Prostate gland (tissue), 2 donors: ENCODE results near the gene HSPA9. TPM values are rescaled to one million over a fixed set of nuclear protein-coding genes. Genes with fewer than 3 reads are reported as not detected.

Source experiments
- DNase-seq: peaks from one replicate; pipeline ENCODE4 v3.0.0-alpha.2; 2019; ENCODE audit warnings: low spot score
- H3K27ac ChIP-seq, 2 donors: fragments of 200-600 bp; sonication (generic); 2 replicates each; pipeline ENCODE4 v1.5.1; 2017 to 2019
- H3K27me3 ChIP-seq: fragments of 200-600 bp; sonication (generic); replicated peaks from 2 replicates; pipeline ENCODE4 v1.5.1; 2019; ENCODE audit not compliant: insufficient read depth
- H3K36me3 ChIP-seq, 2 donors: fragments of 200-600 bp; sonication (generic); 1 replicate in 1 of 2; 2 replicates in 1 of 2; pipeline versions ENCODE4 v1.5.1 to v1.8.1; 2017 to 2019
- H3K4me1 ChIP-seq: fragments of 200-600 bp; sonication (generic); replicated peaks from 2 replicates; pipeline ENCODE4 v1.5.1; 2019
- H3K4me3 ChIP-seq, 2 donors: fragments of 200-600 bp; sonication (generic); 2 replicates each; pipeline ENCODE4 v1.5.1; 2017 to 2019
- H3K9me3 ChIP-seq: fragments of 200-600 bp; sonication (generic); 2 replicates; pipeline ENCODE4 v1.5.1; 2017
- CTCF ChIP-seq, 4 experiments: fragments of 200-600 bp in 2 of 4; fragments of 450-650 bp in 2 of 4; sonication (generic) in 2 of 4; IDR thresholded peaks; 1 replicate in 3 of 4; 2 replicates in 1 of 4; pipeline ENCODE4 v1.5.1; 2016 to 2019; ENCODE audit warnings: antibody characterized with exemption in 4 of 4, mild to moderate bottlenecking in 2 of 4, moderate library complexity in 2 of 4
- POLR2A ChIP-seq: fragments of 450-650 bp; IDR thresholded peaks from one replicate; pipeline ENCODE4 v1.6.1; 2016; ENCODE audit warnings: antibody characterized with exemption, mild to moderate bottlenecking
- POLR2AphosphoS5 ChIP-seq: sonication (generic); formaldehyde crosslinking; IDR thresholded peaks from one replicate; pipeline ENCODE4 v1.6.1; 2017; ENCODE audit warnings: antibody characterized with exemption
- WGBS: methylation state at CpG from one replicate; pipeline ENCODE4 v1.1.5; 2018; 5-methylcytosine and 5-hydroxymethylcytosine counted together
- intact Hi-C: fragments of 100-400 bp; cut with DNase I; formaldehyde crosslinking; loops from one replicate; pipeline ENCODE4 v1.14.2; 2022
- total RNA-seq, 2 donors: library from RNA; depleted of rRNA; stranded (reverse); fragments of >200 nt; gene quantifications; one replicate each; pipeline ENCODE4 v1.1.0, GENCODE V29; 2016

The HSPA9 gene
- total RNA-seq, 2 donors from 2014 or later = 273 to 331 TPM

DNA sequence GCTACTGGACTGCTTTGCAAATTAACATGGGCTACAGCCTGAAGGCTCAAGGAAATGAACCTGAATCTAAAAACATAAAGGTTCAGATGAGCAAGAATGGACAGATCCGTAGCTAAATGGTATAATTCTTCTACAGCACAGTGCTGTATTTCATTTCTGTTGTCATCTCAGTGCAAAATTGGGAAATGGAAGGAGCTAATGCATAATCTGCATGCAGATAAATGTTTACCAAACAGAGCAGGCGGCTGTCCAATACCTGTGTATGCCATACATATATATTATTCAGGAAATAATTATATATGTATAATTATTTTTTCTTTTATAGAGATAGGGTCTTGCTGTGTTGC lies 4.3 kb upstream of the HSPA9 start:
- peak overlapping the region in 1 of 2 donors; percentile 10 for H3K27ac ChIP-seq

GRCh38 chr5:138577452-138577851 lies 2.3 kb upstream of the HSPA9 start:
- H3K9me3 ChIP-seq = no peaks in the 10 kb centered on the region
- intact Hi-C loops = loop anchor here (5.0 kb wide), 1 partner anchor 685 kb away; no protein-coding TSS in a partner anchor
- DNase-seq = no peak
- 94% methylated on average over 17 of the region's 17 CpGs for WGBS
- H3K27me3 ChIP-seq = no peaks in the 10 kb centered on the region
- no peaks in the 10 kb centered on the region for H3K36me3 ChIP-seq
- TF ChIP-seq CTCF (IDR thresholded peaks at IDR 0.05) = no peak
- no peak for TF ChIP-seq POLR2AphosphoS5
- no peak for TF ChIP-seq POLR2A
- no peak overlapping the region for H3K27ac ChIP-seq
- no peaks in the 10 kb centered on the region for H3K4me1 ChIP-seq
- H3K4me3 ChIP-seq = no peak overlapping the region

More for the DNA sequence above, 4.3 kb upstream of the HSPA9 start:
- intact Hi-C loops = loop anchor here (5.0 kb wide), 1 partner anchor 683 kb away; no protein-coding TSS in a partner anchor
- no peaks in the 10 kb centered on the region for H3K36me3 ChIP-seq
- H3K4me1 ChIP-seq = peaks cover 2% of the 10 kb centered on the region
- 60% methylated on average over 2 of the region's 2 CpGs for WGBS
- no peak for DNase-seq
- TF ChIP-seq CTCF (IDR thresholded peaks at IDR 0.05) = no peak
- no peak for TF ChIP-seq POLR2AphosphoS5
- TF ChIP-seq POLR2A = no peak
- no peaks in the 10 kb centered on the region for H3K27me3 ChIP-seq
- no peak overlapping the region for H3K4me3 ChIP-seq
- no peaks in the 10 kb centered on the region for H3K9me3 ChIP-seq

DNA sequence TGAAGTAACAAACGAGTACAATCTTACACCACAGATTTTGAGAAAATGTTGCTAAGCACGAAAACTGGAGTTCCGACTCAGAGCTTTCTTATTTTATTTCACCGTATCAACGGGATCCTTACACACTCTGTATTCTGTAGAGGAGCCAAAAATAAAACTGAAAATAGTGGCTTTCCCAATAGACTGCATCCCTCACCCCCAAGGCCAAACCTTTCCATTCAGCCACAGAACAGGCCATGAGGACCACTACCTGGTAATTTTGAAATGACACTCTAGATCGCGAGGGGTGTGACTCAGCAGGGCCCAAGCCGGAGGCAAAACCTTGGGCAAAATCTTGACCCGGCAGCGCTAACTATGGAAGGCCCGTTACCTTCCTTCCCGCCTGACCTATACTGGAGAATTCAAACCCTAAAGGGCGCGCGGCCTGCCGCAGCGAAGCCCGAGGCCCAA lies 432 bp downstream of the HSPA9 start:
- H3K4me1 ChIP-seq = no peaks in the 10 kb centered on the region
- H3K27me3 ChIP-seq = no peaks in the 10 kb centered on the region
- H3K9me3 ChIP-seq = no peaks in the 10 kb centered on the region
- WGBS = under 1% methylated on average over 18 of the region's 18 CpGs
- no peak for DNase-seq
- peaks cover 0 to 15% of the 10 kb centered on the region in 2 donors for H3K36me3 ChIP-seq
- peak overlapping the region; percentile 81 to 96 for H3K4me3 ChIP-seq
- peak overlapping the region; percentile 97 to 99 for H3K27ac ChIP-seq
- intact Hi-C loops = loop anchor here (5.0 kb wide), 1 partner anchor 688 kb away; no protein-coding TSS in a partner anchor
- TF ChIP-seq CTCF (IDR thresholded peaks at IDR 0.05) = no peak
- TF ChIP-seq POLR2A = no peak
- TF ChIP-seq POLR2AphosphoS5 = no peak

DNA sequence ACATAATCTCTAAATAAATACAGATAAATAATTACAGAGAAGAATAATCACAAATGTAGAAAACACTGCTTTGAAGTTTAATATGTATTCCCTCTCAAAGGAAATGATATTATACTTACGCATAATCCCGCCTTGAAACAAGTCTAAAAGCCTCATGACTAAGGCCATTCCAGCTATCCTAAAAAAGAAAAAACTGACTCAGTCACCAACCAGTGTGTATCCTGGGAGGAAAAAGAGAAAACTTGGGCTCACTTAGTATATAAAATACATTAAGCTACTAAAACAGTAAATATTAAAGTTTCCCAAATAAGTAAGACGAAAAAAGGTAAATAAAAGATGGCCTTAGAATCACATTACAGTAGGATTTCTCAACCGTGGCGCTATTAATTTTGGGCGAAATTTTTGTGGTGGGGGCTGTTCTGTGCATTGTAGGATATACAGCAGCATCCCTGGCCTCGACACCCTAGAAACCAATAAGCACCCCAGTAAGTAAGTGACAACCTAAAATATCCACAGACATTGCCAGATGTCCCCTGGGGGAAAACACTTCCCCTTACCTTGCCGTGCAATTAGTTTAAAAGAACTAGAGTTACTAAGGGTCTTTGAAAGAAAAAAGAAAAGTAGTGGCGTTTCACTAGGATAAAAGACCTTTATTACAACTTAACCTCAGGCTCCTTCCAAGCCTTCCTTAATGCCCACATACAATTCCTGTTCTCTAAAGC lies 1.1 kb downstream of the HSPA9 start:
- H3K27me3 ChIP-seq = no peaks in the 10 kb centered on the region
- WGBS = 36% methylated on average over 9 of the region's 9 CpGs
- TF ChIP-seq CTCF (IDR thresholded peaks at IDR 0.05) = no peak
- TF ChIP-seq POLR2AphosphoS5 = no peak
- no peak for TF ChIP-seq POLR2A
- no peak for DNase-seq
- H3K4me3 ChIP-seq = peak overlapping the region; percentile 81 to 96
- peaks cover 0 to 17% of the 10 kb centered on the region in 2 donors for H3K36me3 ChIP-seq
- intact Hi-C loops = no loop called here
- H3K9me3 ChIP-seq = no peaks in the 10 kb centered on the region
- H3K4me1 ChIP-seq = no peaks in the 10 kb centered on the region
- H3K27ac ChIP-seq = peak overlapping the region; percentile 97 to 99

DNA sequence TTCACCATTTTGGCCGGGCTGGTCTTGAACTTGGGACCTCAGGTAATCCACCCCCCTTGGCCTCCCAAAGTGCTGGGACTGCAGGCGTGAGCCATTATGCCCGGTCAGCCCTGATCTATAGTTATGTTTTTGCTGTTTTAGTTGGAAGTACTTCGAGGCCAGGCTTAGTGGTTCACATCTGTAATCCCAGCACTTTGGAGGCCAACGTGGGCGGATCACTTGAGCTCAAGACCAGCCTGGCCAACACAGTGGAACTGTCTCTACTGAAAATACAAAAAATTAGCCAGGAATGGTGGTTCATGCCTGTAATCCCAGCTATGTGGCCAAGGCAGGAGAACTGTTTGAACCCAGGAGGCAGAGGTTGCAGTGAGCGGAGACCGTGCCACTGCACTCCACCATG lies 2.0 kb downstream of the HSPA9 start:
- Histone ChIP-seq H3K27ac (no peak overlapping the region), H3K4me1 (no peaks in the 10 kb centered on the region), H3K27me3 (no peaks in the 10 kb centered on the region), H3K4me3 (no peak overlapping the region), H3K9me3 (no peaks in the 10 kb centered on the region), H3K36me3 (peaks cover 0 to 23% of the 10 kb centered on the region in 2 donors)
- intact Hi-C loops = no loop called here
- DNase-seq = no peak
- WGBS = 85% methylated on average over 8 of the region's 8 CpGs
- TF ChIP-seq POLR2AphosphoS5 (no peak), CTCF (IDR thresholded peaks at IDR 0.05) (no peak), POLR2A (no peak)
